Type B pancreatic cell (in vitro differentiated cells): ENCODE data around the gene TMEM51. TPM values are rescaled to one million over a fixed set of nuclear protein-coding genes. Genes with fewer than 3 reads are reported as not detected.
A peak's percentile ranks its signal among the peaks of the same experiment; 100 is the strongest.

Source experiments
- DNase-seq: peaks from one replicate; pipeline ENCODE4 v3.0.0; 2021; ENCODE audit warnings: mixed read lengths; ENCODE audit not compliant: unreplicated experiment; ENCODE audit errors: extremely low spot score
- H3K27ac Mint-ChIP-seq: 2 replicates; pipeline ENCODE4 v1.8.0; 2021; ENCODE audit warnings: mild to moderate bottlenecking, mixed read lengths
- H3K27me3 Mint-ChIP-seq: 2 replicates; pipeline ENCODE4 v1.8.0; 2021; ENCODE audit warnings: mixed read lengths
- H3K36me3 Mint-ChIP-seq: 2 replicates; pipeline ENCODE4 v1.8.0; 2021; ENCODE audit warnings: mixed read lengths
- H3K4me1 Mint-ChIP-seq: one replicate; pipeline ENCODE4 v1.8.0; 2021; ENCODE audit warnings: mixed read lengths; ENCODE audit not compliant: unreplicated experiment
- H3K4me3 Mint-ChIP-seq: 2 replicates; pipeline ENCODE4 v1.8.0; 2021; ENCODE audit warnings: mild to moderate bottlenecking, mixed read lengths
- H3K9me3 Mint-ChIP-seq: 2 replicates; pipeline ENCODE4 v1.8.0; 2021; ENCODE audit warnings: mixed read lengths
- total RNA-seq: library from RNA; stranded (reverse); gene quantifications from 2 replicates; pipeline ENCODE4 v1.2.1, GENCODE V29; 2021; ENCODE audit warnings: low replicate concordance
- TF ChIP-seq, protein P1 (sequence below): fragments of 200-600 bp; sonication (generic); conservative IDR thresholded peaks from 2 replicates; pipeline ENCODE4 v1.5.0; 2021; ENCODE audit warnings: antibody characterized with exemption, mild to moderate bottlenecking

The TMEM51 gene
- total RNA-seq, 1 donor from 2014 or later = 12.5 TPM

DNA sequence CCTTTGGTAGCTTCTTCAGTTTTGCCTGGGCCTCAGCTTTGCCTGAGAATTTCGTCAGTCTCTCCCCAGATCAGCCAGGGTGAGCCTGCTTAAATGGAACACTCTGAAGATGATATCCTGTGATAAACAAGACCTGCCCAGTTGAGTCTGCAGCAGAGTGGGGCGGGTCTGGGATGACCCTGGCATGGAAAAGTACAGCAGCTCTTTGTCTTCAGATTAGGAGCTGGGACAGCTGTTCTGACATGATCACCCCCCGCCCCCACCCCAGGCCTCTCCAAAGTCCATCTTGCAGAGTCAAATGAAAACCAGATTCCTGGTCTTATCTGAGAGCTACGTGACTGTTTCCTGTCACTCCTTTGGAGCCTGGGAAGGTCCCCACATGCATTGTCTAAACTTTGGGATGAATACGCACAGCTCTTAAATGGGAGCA, 2.2 kb upstream of the TMEM51 start:
- DNase-seq = no peak
- Mint-ChIP-seq H3K4me1 (peaks cover 35% of the 10 kb centered on the region), H3K36me3 (peaks cover 3% of the 10 kb centered on the region), H3K27me3 (peaks cover 14% of the 10 kb centered on the region), H3K4me3 (peak overlapping the region; percentile 96), H3K27ac (peak overlapping the region; percentile 95), H3K9me3 (peaks cover 5% of the 10 kb centered on the region)
- TF ChIP-seq, protein P1, sequence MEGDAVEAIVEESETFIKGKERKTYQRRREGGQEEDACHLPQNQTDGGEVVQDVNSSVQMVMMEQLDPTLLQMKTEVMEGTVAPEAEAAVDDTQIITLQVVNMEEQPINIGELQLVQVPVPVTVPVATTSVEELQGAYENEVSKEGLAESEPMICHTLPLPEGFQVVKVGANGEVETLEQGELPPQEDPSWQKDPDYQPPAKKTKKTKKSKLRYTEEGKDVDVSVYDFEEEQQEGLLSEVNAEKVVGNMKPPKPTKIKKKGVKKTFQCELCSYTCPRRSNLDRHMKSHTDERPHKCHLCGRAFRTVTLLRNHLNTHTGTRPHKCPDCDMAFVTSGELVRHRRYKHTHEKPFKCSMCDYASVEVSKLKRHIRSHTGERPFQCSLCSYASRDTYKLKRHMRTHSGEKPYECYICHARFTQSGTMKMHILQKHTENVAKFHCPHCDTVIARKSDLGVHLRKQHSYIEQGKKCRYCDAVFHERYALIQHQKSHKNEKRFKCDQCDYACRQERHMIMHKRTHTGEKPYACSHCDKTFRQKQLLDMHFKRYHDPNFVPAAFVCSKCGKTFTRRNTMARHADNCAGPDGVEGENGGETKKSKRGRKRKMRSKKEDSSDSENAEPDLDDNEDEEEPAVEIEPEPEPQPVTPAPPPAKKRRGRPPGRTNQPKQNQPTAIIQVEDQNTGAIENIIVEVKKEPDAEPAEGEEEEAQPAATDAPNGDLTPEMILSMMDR = no peak

DNA sequence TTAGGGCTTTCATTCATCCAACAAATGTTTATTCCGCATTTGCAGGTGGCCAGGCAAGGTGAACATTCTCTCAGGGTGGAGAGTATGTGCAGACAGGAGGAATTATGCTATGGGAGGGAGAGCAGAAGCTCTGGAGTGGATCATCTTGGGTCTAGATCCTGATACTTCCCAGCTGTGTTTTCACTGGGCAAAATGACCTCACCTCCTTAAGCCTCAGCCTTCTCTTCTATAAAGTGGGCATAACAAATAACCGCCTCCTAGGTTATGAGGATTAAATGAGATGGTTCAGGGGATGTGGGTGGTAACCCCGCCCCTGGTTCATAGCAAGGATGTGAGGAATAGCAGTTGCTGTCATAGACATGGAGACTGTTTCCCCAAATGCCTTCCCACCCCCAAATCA, 1.7 kb upstream of the TMEM51 start:
- TF ChIP-seq, protein P1 = no peak
- H3K9me3 Mint-ChIP-seq = peaks cover 5% of the 10 kb centered on the region
- H3K27ac Mint-ChIP-seq = peak overlapping the region; percentile 95
- H3K4me1 Mint-ChIP-seq = peaks cover 36% of the 10 kb centered on the region
- DNase-seq = no peak
- peak overlapping the region; percentile 96 for H3K4me3 Mint-ChIP-seq
- peaks cover 14% of the 10 kb centered on the region for H3K27me3 Mint-ChIP-seq
- peaks cover 3% of the 10 kb centered on the region for H3K36me3 Mint-ChIP-seq

DNA sequence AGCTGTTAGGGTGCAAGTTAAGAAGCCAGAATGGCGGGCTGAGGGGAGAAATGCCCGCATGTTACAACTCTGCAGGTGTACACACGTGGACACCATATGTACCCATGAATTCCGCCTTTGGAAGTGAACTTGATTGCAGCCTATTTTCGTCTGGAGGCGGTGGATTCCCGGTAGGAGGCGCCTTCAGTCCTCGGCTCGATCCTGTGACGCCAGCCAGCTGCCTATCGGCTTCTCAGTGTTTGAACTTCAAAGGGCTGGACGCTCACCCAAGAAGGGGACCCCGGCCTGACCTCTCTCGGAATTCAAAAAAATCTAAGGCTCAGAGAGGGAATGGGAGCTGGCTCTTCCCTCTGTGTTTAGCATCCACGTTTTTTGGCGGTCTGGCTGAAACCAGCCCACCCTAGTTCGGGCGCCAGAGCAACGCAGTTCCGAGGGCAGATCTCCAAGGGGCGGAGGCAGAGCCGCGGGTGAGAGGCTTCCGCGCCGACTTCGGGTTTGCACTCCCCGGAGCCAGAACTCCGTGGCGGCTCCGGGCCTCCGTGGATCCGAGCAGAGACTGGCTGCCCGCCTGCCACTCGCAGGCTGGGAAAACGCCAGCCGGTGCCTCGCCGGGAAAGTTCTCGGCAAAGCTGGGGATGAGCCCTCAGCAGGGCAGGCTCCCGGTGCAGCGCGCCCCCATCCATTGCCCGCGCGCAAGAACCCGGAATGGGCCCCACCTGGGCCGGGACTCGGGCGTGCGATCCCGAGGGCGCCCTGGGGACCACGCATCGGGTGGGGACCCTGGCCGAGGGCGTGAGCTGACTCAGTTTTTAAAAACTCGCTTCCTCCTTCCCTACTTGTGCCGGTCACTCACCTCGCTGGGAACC, 996 bp upstream of the TMEM51 start:
- Mint-ChIP-seq H3K4me3 (peak overlapping the region; percentile 96), H3K36me3 (peaks cover 3% of the 10 kb centered on the region), H3K27me3 (peaks cover 14% of the 10 kb centered on the region), H3K4me1 (peaks cover 42% of the 10 kb centered on the region), H3K27ac (peak overlapping the region; percentile 95), H3K9me3 (peaks cover 5% of the 10 kb centered on the region)
- TF ChIP-seq, protein P1 = peak; percentile 73
- peak; percentile 82 for DNase-seq

DNA sequence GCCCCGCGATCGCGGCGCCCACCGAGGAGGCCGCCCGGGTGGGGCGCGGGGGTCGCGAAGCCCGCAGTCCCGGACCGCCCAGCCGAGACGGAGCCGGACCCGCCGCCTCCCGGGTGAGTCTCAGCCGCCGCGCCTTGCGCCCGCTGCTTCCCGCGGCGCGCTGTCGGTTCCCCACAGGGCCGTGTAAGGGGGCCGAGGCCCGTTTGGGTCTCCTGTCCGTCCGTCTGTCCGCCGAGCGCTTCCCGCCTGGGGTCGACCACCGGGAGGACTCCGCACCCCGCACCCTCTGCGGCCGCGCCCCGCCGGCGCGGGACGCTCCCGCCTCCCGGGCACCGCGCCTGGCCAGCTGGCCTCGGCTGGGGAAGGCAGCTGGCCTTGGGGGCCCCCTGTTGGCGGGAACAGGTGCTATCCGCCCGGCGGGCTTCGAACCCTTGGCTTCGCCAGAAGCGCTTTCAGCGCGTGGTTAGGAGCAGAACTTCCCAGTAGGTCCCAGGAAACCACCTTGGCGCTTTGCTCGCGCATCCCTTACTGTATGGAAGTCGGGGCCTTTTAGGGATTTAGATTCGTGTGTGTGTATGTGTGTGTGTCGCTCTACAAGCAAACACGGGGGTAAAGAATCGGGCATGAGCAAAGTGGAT, 414 bp downstream of the TMEM51 start:
- H3K27ac Mint-ChIP-seq = peak overlapping the region; percentile 85
- TF ChIP-seq, protein P1 = peak; percentile 84
- DNase-seq = peak; percentile 80
- peaks cover 5% of the 10 kb centered on the region for H3K9me3 Mint-ChIP-seq
- peaks cover 52% of the 10 kb centered on the region for H3K4me1 Mint-ChIP-seq
- H3K27me3 Mint-ChIP-seq = peaks cover 14% of the 10 kb centered on the region
- peaks cover 3% of the 10 kb centered on the region for H3K36me3 Mint-ChIP-seq
- H3K4me3 Mint-ChIP-seq = peak overlapping the region; percentile 92

DNA sequence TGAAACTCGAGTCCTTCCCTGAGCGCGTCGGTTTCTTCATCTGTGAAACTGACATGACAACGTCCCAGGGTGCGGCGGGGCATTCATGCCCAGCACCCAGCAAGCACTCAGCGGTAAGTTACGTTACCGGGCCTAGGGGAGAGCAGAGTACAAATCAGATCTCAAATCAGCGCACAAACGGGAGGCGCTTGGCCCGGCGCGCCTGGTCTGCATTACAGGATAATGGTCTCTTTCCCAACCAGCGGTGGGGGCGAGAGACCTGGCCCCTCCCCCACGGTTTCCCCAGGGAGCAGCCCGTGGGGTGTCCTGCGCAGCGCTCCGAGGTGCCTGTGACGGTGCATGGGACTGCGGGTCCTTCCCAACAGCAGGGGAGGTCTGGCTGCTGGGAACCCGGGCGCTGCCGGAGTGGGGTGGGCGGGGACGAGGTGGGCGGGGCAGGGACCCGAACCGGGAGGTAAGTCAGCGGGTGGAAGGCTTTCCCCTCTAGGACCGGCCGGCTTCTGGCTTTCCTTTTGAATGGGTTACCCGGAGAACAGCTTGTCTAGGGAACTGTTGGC, 1.0 kb downstream of the TMEM51 start:
- TF ChIP-seq, protein P1 = no peak
- H3K4me3 Mint-ChIP-seq = peak overlapping the region; percentile 92
- peaks cover 53% of the 10 kb centered on the region for H3K4me1 Mint-ChIP-seq
- DNase-seq = no peak
- peaks cover 14% of the 10 kb centered on the region for H3K27me3 Mint-ChIP-seq
- peaks cover 5% of the 10 kb centered on the region for H3K9me3 Mint-ChIP-seq
- H3K27ac Mint-ChIP-seq = peak overlapping the region; percentile 85
- H3K36me3 Mint-ChIP-seq = peaks cover 3% of the 10 kb centered on the region
